ENCODE measurements around the gene PLXNA3. TPM values are rescaled to one million over a fixed set of nuclear protein-coding genes. Genes with fewer than 3 reads are reported as not detected.

PLXNA3 gene
- total RNA-seq, 1 donor from 2014 or later, result 135 TPM

DNA sequence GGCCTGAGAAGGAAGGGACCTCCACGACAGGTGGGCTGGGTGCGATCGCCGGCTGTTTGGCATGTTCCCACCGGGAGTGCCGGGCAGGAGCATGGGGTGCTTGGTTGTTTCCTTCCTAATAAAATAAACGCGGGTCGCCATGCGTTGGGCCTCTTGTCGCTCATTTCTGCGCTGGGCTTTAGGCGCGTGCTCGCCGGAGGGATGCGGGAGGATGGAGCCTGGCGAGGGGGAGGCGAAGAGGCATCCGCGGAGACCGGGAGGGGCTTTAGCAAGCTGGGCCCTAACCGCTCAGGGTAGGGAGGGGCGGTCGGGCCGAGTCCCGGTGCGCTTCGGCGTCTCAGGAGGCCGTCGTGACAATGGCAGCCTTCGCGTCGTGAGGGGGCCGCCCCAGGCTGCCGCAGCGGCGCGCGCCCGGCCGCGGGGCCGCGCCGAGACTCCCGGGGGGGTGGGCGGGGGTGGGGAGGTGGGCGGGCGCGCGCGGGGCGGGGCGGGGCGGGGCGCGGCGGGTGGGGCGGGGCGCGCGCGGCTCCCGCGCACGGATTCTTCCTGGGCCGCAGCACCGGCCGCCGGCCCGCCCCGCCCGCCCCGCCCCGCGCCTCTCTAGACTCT is 21.6 kb upstream of the PLXNA3 start:
- Mint-ChIP-seq H3K9me3 (ENCODE audit: low read depth) (no peaks in the 10 kb centered on the region), H3K4me3 (ENCODE audit: low read depth) (peak overlapping the region; percentile 76), H3K27ac (peak overlapping the region; percentile 80), H3K27me3 (no peaks in the 10 kb centered on the region), H3K4me1 (ENCODE audit: low read depth) (peaks cover 4% of the 10 kb centered on the region), H3K36me3 (ENCODE audit: insufficient read depth) (peaks cover 3% of the 10 kb centered on the region)
- DNase-seq (ENCODE audit: low spot score, unreplicated experiment), result no peak
- TF ChIP-seq CTCF (IDR thresholded peaks at IDR 0.05; ENCODE audit: unreplicated experiment), result no peak

- no peak for TF ChIP-seq CTCF (IDR thresholded peaks at IDR 0.05; ENCODE audit: unreplicated experiment)
- Mint-ChIP-seq H3K4me1 (ENCODE audit: low read depth) (peaks cover 4% of the 10 kb centered on the region), H3K27ac (peak within 1 kb of the TSS; percentile 89), H3K36me3 (ENCODE audit: insufficient read depth) (peaks cover 6% of the 10 kb centered on the region), H3K4me3 (ENCODE audit: low read depth) (peak within 1 kb of the TSS; percentile 81), H3K9me3 (ENCODE audit: low read depth) (no peaks in the 10 kb centered on the region), H3K27me3 (no peaks in the 10 kb centered on the region)
- DNase-seq (ENCODE audit: low spot score, unreplicated experiment), result no peak
Observed at GRCh38 chrX:154436983-154437752, 20.9 kb upstream of the PLXNA3 start, which contains the start of gene GDI1. Gene GDI1 (plus strand): TSS chrX:154437154. CDS start chrX:154437255, 101 bp downstream.

DNA sequence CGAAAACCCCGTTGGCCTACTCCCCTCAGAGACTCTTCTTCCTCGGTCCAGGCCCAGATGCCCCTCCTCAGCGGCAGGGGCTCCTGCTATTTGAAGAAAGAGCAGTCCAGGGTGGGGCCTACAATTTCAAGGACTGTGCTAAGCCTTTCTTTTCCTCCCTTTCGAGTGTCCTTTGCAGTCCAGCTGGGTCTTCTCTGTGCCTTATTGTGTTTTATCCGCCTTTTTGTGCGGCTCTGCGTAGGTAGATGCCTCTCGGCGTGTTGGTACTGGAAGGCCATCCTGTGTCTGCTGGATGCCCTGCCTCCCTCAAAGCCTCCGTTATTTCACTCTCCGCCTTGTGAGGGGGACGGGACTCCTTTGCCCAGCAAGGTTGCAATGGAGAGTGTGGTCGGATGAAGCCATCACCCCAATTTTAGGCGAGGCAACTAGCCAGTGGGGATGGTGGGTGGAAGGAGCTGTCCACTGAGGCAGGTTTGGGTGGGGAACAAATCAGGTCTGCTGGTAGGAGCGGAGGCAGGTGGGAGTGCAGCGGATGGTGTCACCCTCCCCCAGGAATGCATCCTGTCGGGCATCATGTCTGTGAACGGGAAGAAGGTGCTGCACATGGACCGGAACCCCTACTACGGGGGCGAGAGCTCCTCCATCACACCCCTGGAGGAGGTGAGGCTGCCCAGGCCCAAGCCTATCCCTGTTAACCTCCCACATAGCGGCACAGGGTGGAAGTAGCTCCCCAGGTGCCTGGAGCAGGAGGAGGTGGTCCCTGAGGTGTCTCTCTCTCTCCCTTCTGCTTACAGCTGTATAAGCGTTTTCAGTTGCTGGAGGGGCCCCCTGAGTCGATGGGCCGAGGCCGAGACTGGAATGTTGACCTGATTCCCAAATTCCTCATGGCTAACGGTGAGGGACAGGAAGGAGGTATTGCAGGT is 19.8 kb upstream of the PLXNA3 start:
- H3K9me3 Mint-ChIP-seq (ENCODE audit: low read depth), result no peaks in the 10 kb centered on the region
- TF ChIP-seq CTCF (IDR thresholded peaks at IDR 0.05; ENCODE audit: unreplicated experiment), result no peak

GRCh38 chrX:154439841-154440240 is 18.2 kb upstream of the PLXNA3 start:
- no peak overlapping the region for H3K27ac Mint-ChIP-seq
- no peak for DNase-seq (ENCODE audit: low spot score, unreplicated experiment)
- H3K27me3 Mint-ChIP-seq, result no peaks in the 10 kb centered on the region
- peaks cover 4% of the 10 kb centered on the region for H3K4me1 Mint-ChIP-seq (ENCODE audit: low read depth)
- H3K9me3 Mint-ChIP-seq (ENCODE audit: low read depth), result no peaks in the 10 kb centered on the region
- TF ChIP-seq CTCF (IDR thresholded peaks at IDR 0.05; ENCODE audit: unreplicated experiment), result no peak
- no peak overlapping the region for H3K4me3 Mint-ChIP-seq (ENCODE audit: low read depth)
- H3K36me3 Mint-ChIP-seq (ENCODE audit: insufficient read depth), result peaks cover 3% of the 10 kb centered on the region

More for the DNA sequence above, 19.8 kb upstream of the PLXNA3 start:
- DNase-seq (ENCODE audit: low spot score, unreplicated experiment), result no peak
- H3K4me1 Mint-ChIP-seq (ENCODE audit: low read depth), result peaks cover 4% of the 10 kb centered on the region
- no peak overlapping the region for H3K27ac Mint-ChIP-seq
- H3K4me3 Mint-ChIP-seq (ENCODE audit: low read depth), result peak overlapping the region; percentile 81
- peaks cover 5% of the 10 kb centered on the region for H3K36me3 Mint-ChIP-seq (ENCODE audit: insufficient read depth)
- H3K27me3 Mint-ChIP-seq, result no peaks in the 10 kb centered on the region
